HL-60 (cell line): ENCODE results near the gene MARVELD1.

ENCODE experiments used
- DNase-seq, 2 experiments: peaks; one replicate each; pipeline ENCODE4 v3.0.0-alpha.2; 2010 to 2020; ENCODE audit warnings: low read depth in 1 of 2, low spot score in 1 of 2
- H3K27ac ChIP-seq: fragments of 250-450 bp; sonication (Bioruptor Pico); replicated peaks from 2 replicates; pipeline ENCODE4 v1.5.1; 2020; ENCODE audit warnings: mild to moderate bottlenecking, moderate library complexity
- H3K27me3 ChIP-seq: fragments of 250-450 bp; sonication (Bioruptor Pico); 2 replicates; pipeline ENCODE4 v1.5.1; 2021; ENCODE audit warnings: mild to moderate bottlenecking, moderate library complexity; ENCODE audit not compliant: insufficient read depth, poor library complexity, severe bottlenecking
- H3K4me3 ChIP-seq: replicated peaks from 2 replicates; pipeline ENCODE4 v1.5.1; 2011; ENCODE audit warnings: mild to moderate bottlenecking, control low read depth, low read length; ENCODE audit not compliant: insufficient read depth
- CTCF ChIP-seq: IDR thresholded peaks from one replicate; pipeline ENCODE4 v1.5.1; 2011; ENCODE audit warnings: low read length, control low read depth, inconsistent platforms; ENCODE audit not compliant: insufficient read depth
- GABPA ChIP-seq: IDR thresholded peaks from 2 replicates; pipeline ENCODE4 v1.6.1; 2012; ENCODE audit warnings: low read depth
- POLR2AphosphoS5 ChIP-seq: IDR thresholded peaks from 2 replicates; pipeline ENCODE4 v1.6.1; 2012; ENCODE audit warnings: low read depth
- SPI1 ChIP-seq: IDR thresholded peaks from 2 replicates; pipeline ENCODE4 v1.6.1; 2012; ENCODE audit warnings: low read depth, mild to moderate bottlenecking, borderline replicate concordance
- TF ChIP-seq, protein P1 (sequence below): IDR thresholded peaks from 2 replicates; pipeline ENCODE4 v1.6.1; 2012; ENCODE audit warnings: low read depth; ENCODE audit not compliant: insufficient replicate concordance

The MARVELD1 gene

DNA sequence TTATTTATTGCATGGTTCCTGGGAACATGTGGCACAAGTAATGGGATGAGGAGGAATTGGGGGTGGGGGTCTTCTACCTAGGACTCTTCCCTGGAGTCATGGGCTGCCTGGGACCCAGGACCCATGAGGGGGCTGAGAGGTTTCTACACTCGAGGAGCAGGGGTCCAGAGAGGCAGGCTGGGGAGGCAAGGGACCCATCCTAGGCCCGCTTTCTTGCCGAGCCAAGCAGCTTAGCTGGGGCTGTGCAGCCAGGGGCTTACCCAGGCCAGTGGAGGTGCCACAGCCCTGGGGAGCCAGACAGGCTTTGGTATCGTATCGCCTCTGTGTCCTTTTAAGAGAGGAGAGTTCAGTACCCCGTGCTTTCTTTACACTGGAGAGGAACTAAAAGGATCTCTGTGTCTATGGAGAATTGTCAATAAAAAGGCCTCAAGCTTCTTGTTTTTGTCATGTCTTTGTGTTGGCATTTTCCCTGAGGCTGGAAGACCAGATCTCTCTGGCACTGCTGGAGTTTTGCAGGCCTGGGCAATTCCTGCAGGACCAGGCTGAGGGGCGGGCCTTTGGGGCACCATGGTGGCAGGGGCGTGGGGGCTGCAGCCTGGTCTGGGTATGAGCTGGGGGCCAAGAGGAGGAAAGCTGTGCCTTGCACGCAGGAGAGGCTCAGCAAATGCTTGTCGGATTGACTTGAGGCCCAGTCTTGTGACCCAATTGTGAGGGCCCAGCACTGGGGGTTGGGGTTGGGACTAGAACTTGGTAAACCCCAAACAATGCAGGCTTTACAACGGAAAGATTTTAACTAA is 47.1 kb downstream of the MARVELD1 start:
- H3K27me3 ChIP-seq = no peaks in the 10 kb centered on the region
- no peak for TF ChIP-seq CTCF
- no peak for TF ChIP-seq GABPA
- TF ChIP-seq, protein P1, sequence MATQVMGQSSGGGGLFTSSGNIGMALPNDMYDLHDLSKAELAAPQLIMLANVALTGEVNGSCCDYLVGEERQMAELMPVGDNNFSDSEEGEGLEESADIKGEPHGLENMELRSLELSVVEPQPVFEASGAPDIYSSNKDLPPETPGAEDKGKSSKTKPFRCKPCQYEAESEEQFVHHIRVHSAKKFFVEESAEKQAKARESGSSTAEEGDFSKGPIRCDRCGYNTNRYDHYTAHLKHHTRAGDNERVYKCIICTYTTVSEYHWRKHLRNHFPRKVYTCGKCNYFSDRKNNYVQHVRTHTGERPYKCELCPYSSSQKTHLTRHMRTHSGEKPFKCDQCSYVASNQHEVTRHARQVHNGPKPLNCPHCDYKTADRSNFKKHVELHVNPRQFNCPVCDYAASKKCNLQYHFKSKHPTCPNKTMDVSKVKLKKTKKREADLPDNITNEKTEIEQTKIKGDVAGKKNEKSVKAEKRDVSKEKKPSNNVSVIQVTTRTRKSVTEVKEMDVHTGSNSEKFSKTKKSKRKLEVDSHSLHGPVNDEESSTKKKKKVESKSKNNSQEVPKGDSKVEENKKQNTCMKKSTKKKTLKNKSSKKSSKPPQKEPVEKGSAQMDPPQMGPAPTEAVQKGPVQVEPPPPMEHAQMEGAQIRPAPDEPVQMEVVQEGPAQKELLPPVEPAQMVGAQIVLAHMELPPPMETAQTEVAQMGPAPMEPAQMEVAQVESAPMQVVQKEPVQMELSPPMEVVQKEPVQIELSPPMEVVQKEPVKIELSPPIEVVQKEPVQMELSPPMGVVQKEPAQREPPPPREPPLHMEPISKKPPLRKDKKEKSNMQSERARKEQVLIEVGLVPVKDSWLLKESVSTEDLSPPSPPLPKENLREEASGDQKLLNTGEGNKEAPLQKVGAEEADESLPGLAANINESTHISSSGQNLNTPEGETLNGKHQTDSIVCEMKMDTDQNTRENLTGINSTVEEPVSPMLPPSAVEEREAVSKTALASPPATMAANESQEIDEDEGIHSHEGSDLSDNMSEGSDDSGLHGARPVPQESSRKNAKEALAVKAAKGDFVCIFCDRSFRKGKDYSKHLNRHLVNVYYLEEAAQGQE = no peak
- no peak for TF ChIP-seq SPI1
- no peak for TF ChIP-seq POLR2AphosphoS5
- no peak for DNase-seq
- no peak overlapping the region for H3K4me3 ChIP-seq
- no peak overlapping the region for H3K27ac ChIP-seq

DNA sequence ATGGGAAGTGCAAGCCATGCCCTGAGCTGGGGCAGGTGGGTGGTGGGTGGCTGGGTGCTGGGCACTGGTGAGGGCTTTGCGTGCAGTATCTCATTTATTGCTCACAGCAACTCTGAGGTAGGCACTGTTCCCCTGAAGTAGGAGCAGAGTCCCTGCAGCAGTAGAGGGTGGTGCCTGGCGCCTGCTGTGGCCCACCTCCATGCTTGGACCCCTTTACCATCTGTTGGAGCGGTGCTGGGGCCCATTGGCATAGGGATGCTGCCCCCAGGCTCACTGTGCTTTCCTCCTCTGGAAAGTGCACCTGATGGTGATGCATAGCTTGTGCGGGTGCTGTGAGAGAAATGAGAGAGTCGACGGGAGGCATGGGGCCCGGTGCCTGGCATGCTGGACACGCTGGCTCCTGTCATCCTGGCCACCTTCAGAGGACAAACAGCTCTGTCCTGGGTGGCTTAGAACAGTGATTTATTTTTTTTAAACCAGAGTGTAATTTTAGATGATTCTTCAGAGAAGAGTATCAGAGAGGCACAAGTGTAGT is 47.9 kb downstream of the MARVELD1 start:
- H3K4me3 ChIP-seq = no peak overlapping the region
- DNase-seq = no peak
- TF ChIP-seq POLR2AphosphoS5 (no peak), SPI1 (no peak), GABPA (no peak), CTCF (no peak)
- TF ChIP-seq, protein P1 = no peak

GRCh38 chr10:97762056-97762455 is 48.5 kb downstream of the MARVELD1 start:
- TF ChIP-seq GABPA (no peak), SPI1 (no peak), POLR2AphosphoS5 (no peak), CTCF (no peak)
- TF ChIP-seq, protein P1 = no peak
- H3K27ac ChIP-seq = no peak overlapping the region

More for the DNA sequence above, 47.9 kb downstream of the MARVELD1 start:
- Histone ChIP-seq H3K27ac (no peak overlapping the region), H3K27me3 (no peaks in the 10 kb centered on the region)

More at GRCh38 chr10:97762056-97762455, 48.5 kb downstream of the MARVELD1 start:
- H3K4me3 ChIP-seq = no peak overlapping the region
- H3K27me3 ChIP-seq = no peaks in the 10 kb centered on the region
- DNase-seq = no peak
